Right lobe of liver (tissue), 4 donors: ENCODE data around the gene ZCCHC8.
"Not testable (repeated sequence)": the region's sequence is repeated elsewhere in the genome, so short reads cannot be mapped to it uniquely, and the experiment has no call there.

Experiments used
- POLR2A ChIP-seq: fragments of 450-650 bp; IDR thresholded peaks from one replicate; pipeline ENCODE4 v1.6.1; 2017; ENCODE audit warnings: antibody characterized with exemption, mild to moderate bottlenecking
- TF ChIP-seq, protein P1 (sequence below), 4 donors: fragments of 200-600 bp in 3 of 4; fragments of 450-650 bp in 1 of 4; IDR thresholded peaks; one replicate each; pipeline versions ENCODE4 v1.5.1 to v1.8.0; 2016 to 2022; ENCODE audit warnings: antibody characterized with exemption in 4 of 4, mild to moderate bottlenecking in 2 of 4
- donor health status: DM: no; HTN: no; CAD: no.
- donor health status: DM: no; HTN: no; CAD: no.
- donor health status: DM: no; HTN: yes; CAD: no.

DNA sequence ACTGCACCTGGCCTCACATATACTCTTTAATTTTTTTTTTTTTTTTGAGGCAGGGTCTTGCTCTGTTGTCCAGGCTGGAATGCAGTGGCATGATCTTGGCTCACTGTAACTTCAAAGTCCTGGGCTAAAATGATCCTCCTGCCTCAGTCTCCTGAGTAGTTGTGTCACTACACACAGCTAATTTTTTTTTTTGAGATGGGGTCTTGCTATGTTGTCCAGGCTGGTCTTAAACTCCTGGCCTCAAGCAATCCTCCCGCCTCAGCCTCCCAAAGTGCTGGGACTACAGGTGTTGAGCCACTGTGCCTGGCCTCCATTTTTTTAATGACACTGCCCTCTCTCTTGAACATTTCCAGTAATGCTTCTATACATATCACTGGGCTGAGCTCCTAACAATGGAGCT lies 16.3 kb downstream of the ZCCHC8 start:
- TF ChIP-seq, protein P1, sequence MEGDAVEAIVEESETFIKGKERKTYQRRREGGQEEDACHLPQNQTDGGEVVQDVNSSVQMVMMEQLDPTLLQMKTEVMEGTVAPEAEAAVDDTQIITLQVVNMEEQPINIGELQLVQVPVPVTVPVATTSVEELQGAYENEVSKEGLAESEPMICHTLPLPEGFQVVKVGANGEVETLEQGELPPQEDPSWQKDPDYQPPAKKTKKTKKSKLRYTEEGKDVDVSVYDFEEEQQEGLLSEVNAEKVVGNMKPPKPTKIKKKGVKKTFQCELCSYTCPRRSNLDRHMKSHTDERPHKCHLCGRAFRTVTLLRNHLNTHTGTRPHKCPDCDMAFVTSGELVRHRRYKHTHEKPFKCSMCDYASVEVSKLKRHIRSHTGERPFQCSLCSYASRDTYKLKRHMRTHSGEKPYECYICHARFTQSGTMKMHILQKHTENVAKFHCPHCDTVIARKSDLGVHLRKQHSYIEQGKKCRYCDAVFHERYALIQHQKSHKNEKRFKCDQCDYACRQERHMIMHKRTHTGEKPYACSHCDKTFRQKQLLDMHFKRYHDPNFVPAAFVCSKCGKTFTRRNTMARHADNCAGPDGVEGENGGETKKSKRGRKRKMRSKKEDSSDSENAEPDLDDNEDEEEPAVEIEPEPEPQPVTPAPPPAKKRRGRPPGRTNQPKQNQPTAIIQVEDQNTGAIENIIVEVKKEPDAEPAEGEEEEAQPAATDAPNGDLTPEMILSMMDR (IDR thresholded peaks at IDR 0.05) = not testable (repeated sequence)
- TF ChIP-seq POLR2A = not testable (repeated sequence)
